ENCODE measurements around the gene PRKCE. TPM values are rescaled to one million over a fixed set of nuclear protein-coding genes. Genes with fewer than 3 reads are reported as not detected.

PRKCE gene
- 11.8 and 18.8 TPM in 2 replicates for total RNA-seq

DNA sequence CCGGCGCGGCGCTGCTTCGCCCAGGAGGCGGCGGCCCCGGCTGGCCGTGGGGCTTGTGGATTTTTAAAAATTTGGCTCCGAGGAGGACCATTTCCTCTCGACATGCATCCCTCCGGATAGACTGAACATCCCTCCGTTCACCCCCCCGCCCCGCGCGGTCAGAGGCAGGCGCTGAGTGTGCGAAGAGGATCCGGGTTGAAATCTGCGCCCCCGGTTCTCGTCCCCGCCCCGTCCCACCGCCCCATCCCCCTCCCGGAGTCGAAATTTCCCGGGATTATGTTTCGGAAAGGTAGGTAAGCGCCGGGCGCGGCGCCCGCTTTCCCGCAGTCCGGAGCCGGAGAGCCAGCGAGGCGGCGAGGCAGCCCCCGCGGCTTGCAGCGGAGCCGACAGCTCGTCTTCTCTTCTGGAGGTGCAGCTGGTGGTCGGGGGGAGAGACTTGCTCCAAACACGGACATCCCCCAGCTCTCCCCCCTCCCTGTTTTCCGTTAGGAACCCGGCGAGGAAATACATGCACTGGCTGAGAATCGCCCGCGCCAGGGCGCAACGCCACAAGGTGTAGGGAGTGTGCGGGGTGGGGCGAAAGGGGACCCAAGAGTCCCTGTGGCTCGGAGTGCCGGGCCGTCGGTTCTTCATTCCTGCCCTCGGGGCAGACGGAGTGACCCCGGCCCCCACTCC lies at the start of gene PRKCE:
Gene PRKCE, plus strand, starts transcription at position 261 of the 675 bp plus-strand sequence.

DNA sequence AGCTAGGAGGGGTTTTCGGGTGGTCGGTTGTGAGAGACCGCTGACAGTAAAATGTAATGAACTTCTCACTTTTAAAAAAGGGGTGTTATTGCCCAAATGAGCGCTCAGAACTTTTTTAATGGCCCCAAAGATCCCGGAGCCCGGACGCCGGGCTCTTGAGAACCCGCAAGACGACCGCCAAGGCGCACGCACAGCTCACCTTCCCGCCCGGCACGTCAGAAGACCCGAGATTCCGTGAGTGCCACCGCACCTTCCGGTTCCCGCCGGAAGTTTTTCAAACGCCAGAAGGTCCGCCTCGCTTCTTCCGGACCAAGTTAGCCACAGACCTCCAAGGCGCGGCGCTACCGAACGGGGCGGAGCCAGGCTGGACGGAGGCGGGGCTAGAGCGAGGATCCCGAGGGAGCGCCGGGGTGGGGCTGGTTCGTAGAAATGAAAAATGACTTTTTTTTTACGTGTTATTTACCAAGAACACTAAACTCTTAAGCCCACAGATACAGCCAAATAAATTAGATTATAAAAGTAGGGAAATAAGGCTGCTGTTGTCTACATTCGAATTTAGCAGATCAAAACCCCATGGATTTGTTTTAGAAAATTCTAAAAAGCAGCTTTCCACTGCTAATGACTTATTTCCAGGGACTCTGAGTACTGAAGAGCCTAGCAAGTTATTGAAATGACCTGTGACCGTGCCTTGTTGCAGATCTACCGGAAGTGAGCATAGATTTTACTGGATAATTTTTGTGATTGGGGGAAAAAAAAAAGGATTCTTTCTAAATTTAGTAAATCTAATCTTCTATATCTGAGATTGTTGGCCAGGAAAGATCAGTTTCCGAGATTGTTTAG lies 40.2 kb upstream of the PRKCE start, which contains the start of gene SRBD1:
Gene SRBD1, minus strand, starts transcription at position 248 of the 840 bp plus-strand sequence. CDS start 5,826 bp downstream, outside the sequence.

Other genes with a start within 250 kb of the PRKCE start
- 18.0 and 21.9 TPM in 2 replicates for gene SRBD1, start 40.4 kb upstream of the PRKCE start, total RNA-seq

All from subcutaneous preadipocyte (primary cell).